ENCODE measurements around the gene SERPINB1. TPM values are rescaled to one million over a fixed set of nuclear protein-coding genes. Genes with fewer than 3 reads are reported as not detected.
"Not testable (repeated sequence)": the region's sequence is repeated elsewhere in the genome, so short reads cannot be mapped to it uniquely, and the experiment has no call there.

SERPINB1 gene
- polyA plus RNA-seq, 1 of the 3 experiments (the other 2 are of a cell fraction): 9.4 TPM

DNA sequence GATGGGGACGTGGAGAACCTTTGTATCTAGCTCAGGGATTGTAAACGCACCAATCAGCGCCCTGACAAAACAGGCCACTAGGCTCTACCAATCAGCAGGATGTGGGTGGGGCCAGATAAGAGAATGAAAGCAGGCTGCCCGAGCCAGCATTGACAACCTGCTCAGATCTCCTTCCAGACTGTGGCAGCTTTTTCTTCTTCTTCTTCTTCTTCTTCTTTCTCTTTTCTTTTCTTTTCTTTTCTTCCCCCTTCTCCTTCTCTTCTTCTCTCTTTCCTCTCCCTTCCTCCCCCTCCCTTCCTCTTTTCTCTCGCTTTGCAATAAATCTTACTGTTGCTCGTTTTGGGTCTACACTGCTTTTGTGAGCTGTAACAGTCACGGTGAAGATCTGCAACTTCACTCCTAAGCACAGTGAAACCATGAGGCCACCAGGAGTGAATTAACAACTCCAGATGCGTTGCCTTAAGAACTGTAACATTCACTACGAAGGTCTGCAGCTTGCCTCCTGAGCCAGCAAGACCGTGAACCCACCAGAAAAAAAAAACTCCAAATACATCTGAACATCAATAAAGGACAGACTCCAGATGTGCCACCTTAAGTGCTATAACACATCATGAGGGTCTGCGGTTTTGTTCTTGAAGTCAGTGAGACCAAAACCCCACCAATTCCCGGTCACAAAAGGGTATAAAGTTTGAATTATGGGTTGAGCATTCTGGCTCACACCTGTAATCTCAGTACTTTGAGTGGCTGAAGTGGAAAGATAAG is 19.6 kb upstream of the SERPINB1 start:
- no peak for TF ChIP-seq EP300 (IDR thresholded peaks at IDR 0.05; ENCODE audit: borderline replicate concordance in 1 of 2, low read depth in 1 of 2, low read length in 1 of 2)
- TF ChIP-seq, protein P1, sequence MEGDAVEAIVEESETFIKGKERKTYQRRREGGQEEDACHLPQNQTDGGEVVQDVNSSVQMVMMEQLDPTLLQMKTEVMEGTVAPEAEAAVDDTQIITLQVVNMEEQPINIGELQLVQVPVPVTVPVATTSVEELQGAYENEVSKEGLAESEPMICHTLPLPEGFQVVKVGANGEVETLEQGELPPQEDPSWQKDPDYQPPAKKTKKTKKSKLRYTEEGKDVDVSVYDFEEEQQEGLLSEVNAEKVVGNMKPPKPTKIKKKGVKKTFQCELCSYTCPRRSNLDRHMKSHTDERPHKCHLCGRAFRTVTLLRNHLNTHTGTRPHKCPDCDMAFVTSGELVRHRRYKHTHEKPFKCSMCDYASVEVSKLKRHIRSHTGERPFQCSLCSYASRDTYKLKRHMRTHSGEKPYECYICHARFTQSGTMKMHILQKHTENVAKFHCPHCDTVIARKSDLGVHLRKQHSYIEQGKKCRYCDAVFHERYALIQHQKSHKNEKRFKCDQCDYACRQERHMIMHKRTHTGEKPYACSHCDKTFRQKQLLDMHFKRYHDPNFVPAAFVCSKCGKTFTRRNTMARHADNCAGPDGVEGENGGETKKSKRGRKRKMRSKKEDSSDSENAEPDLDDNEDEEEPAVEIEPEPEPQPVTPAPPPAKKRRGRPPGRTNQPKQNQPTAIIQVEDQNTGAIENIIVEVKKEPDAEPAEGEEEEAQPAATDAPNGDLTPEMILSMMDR (IDR thresholded peaks at IDR 0.05): no peak
- no peak for TF ChIP-seq RCOR1 (IDR thresholded peaks at IDR 0.05; ENCODE audit: low read length)
- no peak for TF ChIP-seq SMC3 (IDR thresholded peaks at IDR 0.05; ENCODE audit: low read depth, low read length)
- no peak for TF ChIP-seq TEAD4 (IDR thresholded peaks at IDR 0.05; ENCODE audit: borderline replicate concordance, insufficient read depth)
- TF ChIP-seq USF2 (IDR thresholded peaks at IDR 0.05; ENCODE audit: borderline replicate concordance, low read depth, low read length): no peak
- TF ChIP-seq RFX5 (IDR thresholded peaks at IDR 0.05; ENCODE audit: low read length): no peak
- H3K27me3 ChIP-seq (ENCODE audit: insufficient read depth): no peaks in the 10 kb centered on the region
- no peak for DNase-seq
- no peak overlapping the region for H3K4me3 ChIP-seq (ENCODE audit: low read depth in 2 of 2, low read length in 1 of 2)
- no peaks in the 10 kb centered on the region for H4K20me1 ChIP-seq (ENCODE audit: insufficient read depth)
- peaks cover 4% of the 10 kb centered on the region for H3F3A ChIP-seq (replicated peaks; ENCODE audit: insufficient read depth)
- H2AFZ ChIP-seq (ENCODE audit: low read depth): no peak overlapping the region
- H3K4me1 ChIP-seq (ENCODE audit: control insufficient read depth in 1 of 2, insufficient read depth in 2 of 2, low read depth in 1 of 2, low read length in 1 of 2): peaks cover 17 to 18% of the 10 kb centered on the region in 2 experiments; a peak in 2 of 4 replicates
- H3K79me2 ChIP-seq (ENCODE audit: insufficient read depth): no peaks in the 10 kb centered on the region
- no peaks in the 10 kb centered on the region for H3K9me3 ChIP-seq
- no peak overlapping the region for H3K4me2 ChIP-seq
- no peak overlapping the region for H3K27ac ChIP-seq (ENCODE audit: low read depth in 2 of 2, low read length in 1 of 2)
- no peaks in the 10 kb centered on the region for H3K36me3 ChIP-seq (replicated peaks in 1 of 2; ENCODE audit: control insufficient read depth in 1 of 2, insufficient read depth in 2 of 2, low read length in 1 of 2)
- 92% methylated on average over 9 of the region's 12 CpGs for WGBS (ENCODE audit: low lambda C conversion rate)
- H3K9me2 ChIP-seq: no peaks in the 10 kb centered on the region
- no peak overlapping the region for H3K9ac ChIP-seq
- POLR2A ChIA-PET: no interaction called here
- CTCF ChIA-PET: interaction anchor here (0.6 to 2.2 kb wide), 3 partner anchors 10 to 161 kb away, joined by 3 to 5 read pairs (median 4); no protein-coding TSS in a partner anchor

- H3K4me3 ChIP-seq (ENCODE audit: low read depth in 2 of 2, low read length in 1 of 2); H3K27ac ChIP-seq (ENCODE audit: low read depth in 2 of 2, low read length in 1 of 2); DNase-seq; H3F3A ChIP-seq (replicated peaks; ENCODE audit: insufficient read depth); H3K79me2 ChIP-seq (ENCODE audit: insufficient read depth); H2AFZ ChIP-seq (ENCODE audit: low read depth); H3K27me3 ChIP-seq (ENCODE audit: insufficient read depth); POLR2A ChIA-PET; H4K20me1 ChIP-seq (ENCODE audit: insufficient read depth); H3K9me3 ChIP-seq; H3K9ac ChIP-seq; H3K4me2 ChIP-seq; H3K9me2 ChIP-seq; H3K36me3 ChIP-seq (replicated peaks in 1 of 2; ENCODE audit: control insufficient read depth in 1 of 2, insufficient read depth in 2 of 2, low read length in 1 of 2): not testable (repeated sequence)
- WGBS (ENCODE audit: low lambda C conversion rate): 100% methylated on average over 1 of the region's 2 CpGs
- H3K4me1 ChIP-seq (ENCODE audit: control insufficient read depth in 1 of 2, insufficient read depth in 2 of 2, low read depth in 1 of 2, low read length in 1 of 2): peaks cover 17 to 18% of the 10 kb centered on the region in 2 experiments; a peak in 2 of 4 replicates
- CTCF ChIA-PET: interaction anchor here (1.7 kb wide), 1 partner anchor 71 kb away, joined by 4 read pairs; no protein-coding TSS in a partner anchor
These were observed 19.0 kb upstream of the SERPINB1 start for GRCh38 chr6:2860706-2861059.

- H3K9me3 ChIP-seq; H3K27ac ChIP-seq (ENCODE audit: low read depth in 2 of 2, low read length in 1 of 2); CTCF ChIA-PET; H3K9me2 ChIP-seq; H3K36me3 ChIP-seq (replicated peaks in 1 of 2; ENCODE audit: control insufficient read depth in 1 of 2, insufficient read depth in 2 of 2, low read length in 1 of 2); H2AFZ ChIP-seq (ENCODE audit: low read depth); H3K4me3 ChIP-seq (ENCODE audit: low read depth in 2 of 2, low read length in 1 of 2); H4K20me1 ChIP-seq (ENCODE audit: insufficient read depth); DNase-seq; H3K27me3 ChIP-seq (ENCODE audit: insufficient read depth); H3K9ac ChIP-seq; POLR2A ChIA-PET; H3F3A ChIP-seq (replicated peaks; ENCODE audit: insufficient read depth); H3K4me2 ChIP-seq; H3K79me2 ChIP-seq (ENCODE audit: insufficient read depth): not testable (repeated sequence)
- WGBS (ENCODE audit: low lambda C conversion rate): 95% methylated on average over 4 of the region's 42 CpGs
- H3K4me1 ChIP-seq (ENCODE audit: control insufficient read depth in 1 of 2, insufficient read depth in 2 of 2, low read depth in 1 of 2, low read length in 1 of 2): peaks cover 17 to 18% of the 10 kb centered on the region in 2 experiments; a peak in 2 of 4 replicates
These were observed 18.4 kb upstream of the SERPINB1 start for GRCh38 chr6:2859798-2860705.
